ENCODE data around the gene SLC6A6.
"Not testable (repeated sequence)": the region's sequence is repeated elsewhere in the genome, so short reads cannot be mapped to it uniquely, and the experiment has no call there.

SLC6A6 gene

GRCh38 chr3:14437705-14438104 lies 35.3 kb downstream of the SLC6A6 start:
- H3K36me3 ChIP-seq (ENCODE audit: insufficient read depth, low read length); H3K79me2 ChIP-seq (ENCODE audit: control insufficient read depth, insufficient read depth, low read length, unreplicated experiment); H3K4me3 ChIP-seq (ENCODE audit: low read depth, low read length); H2AFZ ChIP-seq (ENCODE audit: low read length, unreplicated experiment); H3K27me3 ChIP-seq (ENCODE audit: insufficient read depth, low read length); H3K27ac ChIP-seq (ENCODE audit: low read depth, low read length): not testable (repeated sequence)
- H3K4me1 ChIP-seq (ENCODE audit: control insufficient read depth, insufficient read depth, low read length, unreplicated experiment) = peaks cover 65% of the 10 kb centered on the region

GRCh38 chr3:14438262-14438661 lies 35.9 kb downstream of the SLC6A6 start:
- H3K4me1 ChIP-seq (ENCODE audit: control insufficient read depth, insufficient read depth, low read length, unreplicated experiment) = peaks cover 60% of the 10 kb centered on the region
- no peaks in the 10 kb centered on the region for H3K27me3 ChIP-seq (ENCODE audit: insufficient read depth, low read length)
- H3K79me2 ChIP-seq (ENCODE audit: control insufficient read depth, insufficient read depth, low read length, unreplicated experiment) = peaks cover 7% of the 10 kb centered on the region
- no peaks in the 10 kb centered on the region for H3K36me3 ChIP-seq (ENCODE audit: insufficient read depth, low read length)
- H3K4me3 ChIP-seq (ENCODE audit: low read depth, low read length) = no peak overlapping the region
- no peak overlapping the region for H3K27ac ChIP-seq (ENCODE audit: low read depth, low read length)
- no peak overlapping the region for H2AFZ ChIP-seq (ENCODE audit: low read length, unreplicated experiment)

- Histone ChIP-seq H3K27ac (ENCODE audit: low read depth, low read length) (no peak overlapping the region), H3K4me3 (ENCODE audit: low read depth, low read length) (no peak overlapping the region), H3K4me1 (ENCODE audit: control insufficient read depth, insufficient read depth, low read length, unreplicated experiment) (peaks cover 54% of the 10 kb centered on the region), H3K36me3 (ENCODE audit: insufficient read depth, low read length) (no peaks in the 10 kb centered on the region), H3K27me3 (ENCODE audit: insufficient read depth, low read length) (no peaks in the 10 kb centered on the region), H3K79me2 (ENCODE audit: control insufficient read depth, insufficient read depth, low read length, unreplicated experiment) (peaks cover 7% of the 10 kb centered on the region), H2AFZ (ENCODE audit: low read length, unreplicated experiment) (no peak overlapping the region)
Observed at GRCh38 chr3:14438929-14439328, 36.5 kb downstream of the SLC6A6 start.

GRCh38 chr3:14439501-14440167 lies 37.2 kb downstream of the SLC6A6 start:
- Histone ChIP-seq H3K27ac (ENCODE audit: low read depth, low read length) (no peak overlapping the region), H3K36me3 (ENCODE audit: insufficient read depth, low read length) (no peaks in the 10 kb centered on the region), H3K79me2 (ENCODE audit: control insufficient read depth, insufficient read depth, low read length, unreplicated experiment) (peaks cover 7% of the 10 kb centered on the region), H3K27me3 (ENCODE audit: insufficient read depth, low read length) (no peaks in the 10 kb centered on the region), H3K4me3 (ENCODE audit: low read depth, low read length) (no peak overlapping the region), H3K4me1 (ENCODE audit: control insufficient read depth, insufficient read depth, low read length, unreplicated experiment) (peaks cover 47% of the 10 kb centered on the region), H2AFZ (ENCODE audit: low read length, unreplicated experiment) (no peak overlapping the region)

- H3K36me3 ChIP-seq (ENCODE audit: insufficient read depth, low read length) = no peaks in the 10 kb centered on the region
- H3K27ac ChIP-seq (ENCODE audit: low read depth, low read length) = no peak overlapping the region
- H3K79me2 ChIP-seq (ENCODE audit: control insufficient read depth, insufficient read depth, low read length, unreplicated experiment) = peaks cover 7% of the 10 kb centered on the region
- H3K4me1 ChIP-seq (ENCODE audit: control insufficient read depth, insufficient read depth, low read length, unreplicated experiment) = peaks cover 41% of the 10 kb centered on the region
- no peak overlapping the region for H3K4me3 ChIP-seq (ENCODE audit: low read depth, low read length)
- no peaks in the 10 kb centered on the region for H3K27me3 ChIP-seq (ENCODE audit: insufficient read depth, low read length)
- H2AFZ ChIP-seq (ENCODE audit: low read length, unreplicated experiment) = no peak overlapping the region
Observed at GRCh38 chr3:14440168-14440518, 37.7 kb downstream of the SLC6A6 start.

- Histone ChIP-seq H3K79me2 (ENCODE audit: control insufficient read depth, insufficient read depth, low read length, unreplicated experiment) (peaks cover 7% of the 10 kb centered on the region), H2AFZ (ENCODE audit: low read length, unreplicated experiment) (no peak overlapping the region), H3K4me1 (ENCODE audit: control insufficient read depth, insufficient read depth, low read length, unreplicated experiment) (peaks cover 36% of the 10 kb centered on the region), H3K36me3 (ENCODE audit: insufficient read depth, low read length) (no peaks in the 10 kb centered on the region), H3K27me3 (ENCODE audit: insufficient read depth, low read length) (no peaks in the 10 kb centered on the region), H3K4me3 (ENCODE audit: low read depth, low read length) (no peak overlapping the region), H3K27ac (ENCODE audit: low read depth, low read length) (no peak overlapping the region)
Observed at GRCh38 chr3:14440531-14441239, 38.3 kb downstream of the SLC6A6 start.

- H3K36me3 ChIP-seq (ENCODE audit: insufficient read depth, low read length) = peaks cover 6% of the 10 kb centered on the region; the same call in 1 of the 2 replicates
- peaks cover 7% of the 10 kb centered on the region for H3K79me2 ChIP-seq (ENCODE audit: control insufficient read depth, insufficient read depth, low read length, unreplicated experiment)
- H3K27ac ChIP-seq (ENCODE audit: low read depth, low read length) = no peak overlapping the region
- H3K27me3 ChIP-seq (ENCODE audit: insufficient read depth, low read length) = no peaks in the 10 kb centered on the region
- H3K4me3 ChIP-seq (ENCODE audit: low read depth, low read length) = no peak overlapping the region
- no peak overlapping the region for H2AFZ ChIP-seq (ENCODE audit: low read length, unreplicated experiment)
- H3K4me1 ChIP-seq (ENCODE audit: control insufficient read depth, insufficient read depth, low read length, unreplicated experiment) = peaks cover 35% of the 10 kb centered on the region
Observed at GRCh38 chr3:14441240-14441919, 39.0 kb downstream of the SLC6A6 start.

- Histone ChIP-seq H3K79me2 (ENCODE audit: control insufficient read depth, insufficient read depth, low read length, unreplicated experiment) (peaks cover 7% of the 10 kb centered on the region), H3K27me3 (ENCODE audit: insufficient read depth, low read length) (no peaks in the 10 kb centered on the region), H3K36me3 (ENCODE audit: insufficient read depth, low read length) (peaks cover 11% of the 10 kb centered on the region; the same call in 1 of the 2 replicates), H3K4me1 (ENCODE audit: control insufficient read depth, insufficient read depth, low read length, unreplicated experiment) (peaks cover 35% of the 10 kb centered on the region), H2AFZ (ENCODE audit: low read length, unreplicated experiment) (no peak overlapping the region), H3K27ac (ENCODE audit: low read depth, low read length) (no peak overlapping the region), H3K4me3 (ENCODE audit: low read depth, low read length) (no peak overlapping the region)
Observed at GRCh38 chr3:14441920-14442300, 39.5 kb downstream of the SLC6A6 start.

- H3K79me2 ChIP-seq (ENCODE audit: control insufficient read depth, insufficient read depth, low read length, unreplicated experiment) = peaks cover 7% of the 10 kb centered on the region
- peaks cover 21% of the 10 kb centered on the region; the same call in 1 of the 2 replicates for H3K36me3 ChIP-seq (ENCODE audit: insufficient read depth, low read length)
- no peak overlapping the region for H3K4me3 ChIP-seq (ENCODE audit: low read depth, low read length)
Observed at GRCh38 chr3:14444380-14444779, 42.0 kb downstream of the SLC6A6 start.

GRCh38 chr3:14445773-14446172 lies 43.4 kb downstream of the SLC6A6 start:
- H3K4me3 ChIP-seq (ENCODE audit: low read depth, low read length) = no peak overlapping the region
- no peak overlapping the region for H3K27ac ChIP-seq (ENCODE audit: low read depth, low read length)
- peaks cover 2% of the 10 kb centered on the region for H3K79me2 ChIP-seq (ENCODE audit: control insufficient read depth, insufficient read depth, low read length, unreplicated experiment)
- no peak overlapping the region for H2AFZ ChIP-seq (ENCODE audit: low read length, unreplicated experiment)
- H3K4me1 ChIP-seq (ENCODE audit: control insufficient read depth, insufficient read depth, low read length, unreplicated experiment) = peaks cover 13% of the 10 kb centered on the region
- peaks cover 21% of the 10 kb centered on the region; the same call in 1 of the 2 replicates for H3K36me3 ChIP-seq (ENCODE audit: insufficient read depth, low read length)
- H3K27me3 ChIP-seq (ENCODE audit: insufficient read depth, low read length) = no peaks in the 10 kb centered on the region

More at GRCh38 chr3:14444380-14444779, 42.0 kb downstream of the SLC6A6 start:
- no peaks in the 10 kb centered on the region for H3K27me3 ChIP-seq (ENCODE audit: insufficient read depth, low read length)
- no peak overlapping the region for H2AFZ ChIP-seq (ENCODE audit: low read length, unreplicated experiment)
- peaks cover 27% of the 10 kb centered on the region for H3K4me1 ChIP-seq (ENCODE audit: control insufficient read depth, insufficient read depth, low read length, unreplicated experiment)
- H3K27ac ChIP-seq (ENCODE audit: low read depth, low read length) = no peak overlapping the region

Data from ACC112 (cell line).